GM21447 (cell line): ENCODE data around the gene C8A.

ENCODE experiments used
- ATAC-seq: cut with Tn5 transposase; IDR thresholded peaks from one replicate; pipeline ENCODE4 v1.9.1; 2021; ENCODE audit not compliant: unreplicated experiment

C8A gene

GRCh38 chr1:56964349-56965017 is 109.9 kb downstream of the C8A start:
- no peak for ATAC-seq

- ATAC-seq: no peak
Measured at GRCh38 chr1:56965191-56965590, 110.6 kb downstream of the C8A start.

GRCh38 chr1:56965916-56966697 is 111.5 kb downstream of the C8A start, which contains the start of gene C8B:
TSS of gene C8B (minus strand) at chr1:56966015. CDS start at chr1:56965948, 67 bp downstream.
- no peak for ATAC-seq

- ATAC-seq: no peak
Measured at GRCh38 chr1:56966698-56966999, 112.1 kb downstream of the C8A start.

- ATAC-seq: no peak
Measured at GRCh38 chr1:56967355-56967754, 112.8 kb downstream of the C8A start.
